Loucy (cell line): ENCODE data around the gene CSTF3.
"Not testable (repeated sequence)": the region's sequence is repeated elsewhere in the genome, so short reads cannot be mapped to it uniquely, and the experiment has no call there.

Source experiments
- H2AFZ ChIP-seq: fragments of 200-600 bp; sonication (generic); 2 replicates; pipeline ENCODE4 v1.6.0; 2016; ENCODE audit warnings: antibody characterized with exemption, mild to moderate bottlenecking, low read length, moderate library complexity
- H3F3A ChIP-seq: fragments of 200-600 bp; 2 replicates; pipeline ENCODE4 v1.6.0; 2016; ENCODE audit warnings: antibody characterized with exemption, low read depth, mild to moderate bottlenecking
- H3K27me3 ChIP-seq: fragments of 200-600 bp; sonication (generic); 2 replicates; pipeline ENCODE4 v1.6.1; 2014; ENCODE audit warnings: low read length, mild to moderate bottlenecking; ENCODE audit not compliant: insufficient read depth, poor library complexity, severe bottlenecking
- H3K36me3 ChIP-seq: fragments of 200-600 bp; sonication (generic); 2 replicates; pipeline ENCODE4 v1.6.1; 2016; ENCODE audit warnings: low read length; ENCODE audit not compliant: insufficient read depth
- H3K4me1 ChIP-seq: fragments of 200-600 bp; sonication (generic); 2 replicates; pipeline ENCODE4 v1.5.1; 2014; ENCODE audit warnings: low read length, mild to moderate bottlenecking; ENCODE audit not compliant: insufficient read depth, poor library complexity, severe bottlenecking
- H3K4me2 ChIP-seq: fragments of 200-600 bp; sonication (generic); 2 replicates; pipeline ENCODE4 v1.6.0; 2014; ENCODE audit warnings: antibody characterized with exemption, low read length, low read depth, mild to moderate bottlenecking; ENCODE audit not compliant: poor library complexity, severe bottlenecking
- H3K4me3 ChIP-seq: fragments of 200-600 bp; sonication (generic); 2 replicates; pipeline ENCODE4 v1.5.1; 2014; ENCODE audit warnings: low read length, mild to moderate bottlenecking, mixed read lengths; ENCODE audit not compliant: poor library complexity, severe bottlenecking
- H3K79me2 ChIP-seq: fragments of 200-600 bp; sonication (generic); 2 replicates; pipeline ENCODE4 v1.6.1; 2014; ENCODE audit warnings: low read length; ENCODE audit not compliant: insufficient read depth
- H3K9ac ChIP-seq: fragments of 200-600 bp; sonication (generic); 2 replicates; pipeline ENCODE4 v1.6.0; 2014; ENCODE audit warnings: mild to moderate bottlenecking, low read depth, low read length, moderate library complexity; ENCODE audit not compliant: poor library complexity, severe bottlenecking
- H3K9me2 ChIP-seq: fragments of 200-600 bp; sonication (generic); replicated peaks from 2 replicates; pipeline ENCODE4 v1.6.1; 2016; ENCODE audit warnings: low read depth, low read length, mixed read lengths
- H3K9me3 ChIP-seq: fragments of 200-600 bp; sonication (generic); 2 replicates; pipeline ENCODE4 v1.6.1; 2014; ENCODE audit warnings: mild to moderate bottlenecking, antibody characterized with exemption, low read length, low read depth; ENCODE audit not compliant: insufficient read depth
- H4K20me1 ChIP-seq: fragments of 200-600 bp; sonication (generic); 2 replicates; pipeline ENCODE4 v1.6.0; 2014; ENCODE audit warnings: antibody characterized with exemption, low read length, mild to moderate bottlenecking; ENCODE audit not compliant: insufficient read depth, poor library complexity, severe bottlenecking
- EZH2phosphoT487 ChIP-seq: fragments of 200-600 bp; IDR thresholded peaks from 2 replicates; pipeline ENCODE4 v1.6.1; 2018; ENCODE audit warnings: antibody characterized with exemption, mild to moderate bottlenecking, moderate library complexity, borderline replicate concordance
- TF ChIP-seq, protein P1 (sequence below): fragments of 200-600 bp; sonication (generic); conservative IDR thresholded peaks from 2 replicates; pipeline ENCODE4 v1.5.1; 2014; ENCODE audit warnings: mild to moderate bottlenecking, antibody characterized with exemption, low read length

CSTF3 gene

GRCh38 chr11:33177676-33178336 is 16.5 kb upstream of the CSTF3 start:
- Histone ChIP-seq H2AFZ (no peak overlapping the region), H4K20me1 (no peaks in the 10 kb centered on the region), H3K4me1 (peaks cover 11% of the 10 kb centered on the region), H3K27me3 (no peaks in the 10 kb centered on the region), H3F3A (no peaks in the 10 kb centered on the region), H3K9me2 (no peaks in the 10 kb centered on the region), H3K9me3 (no peaks in the 10 kb centered on the region), H3K79me2 (no peaks in the 10 kb centered on the region), H3K4me3 (no peak overlapping the region), H3K9ac (no peak overlapping the region), H3K4me2 (no peak overlapping the region), H3K36me3 (no peaks in the 10 kb centered on the region)
- no peak for TF ChIP-seq EZH2phosphoT487
- TF ChIP-seq, protein P1, sequence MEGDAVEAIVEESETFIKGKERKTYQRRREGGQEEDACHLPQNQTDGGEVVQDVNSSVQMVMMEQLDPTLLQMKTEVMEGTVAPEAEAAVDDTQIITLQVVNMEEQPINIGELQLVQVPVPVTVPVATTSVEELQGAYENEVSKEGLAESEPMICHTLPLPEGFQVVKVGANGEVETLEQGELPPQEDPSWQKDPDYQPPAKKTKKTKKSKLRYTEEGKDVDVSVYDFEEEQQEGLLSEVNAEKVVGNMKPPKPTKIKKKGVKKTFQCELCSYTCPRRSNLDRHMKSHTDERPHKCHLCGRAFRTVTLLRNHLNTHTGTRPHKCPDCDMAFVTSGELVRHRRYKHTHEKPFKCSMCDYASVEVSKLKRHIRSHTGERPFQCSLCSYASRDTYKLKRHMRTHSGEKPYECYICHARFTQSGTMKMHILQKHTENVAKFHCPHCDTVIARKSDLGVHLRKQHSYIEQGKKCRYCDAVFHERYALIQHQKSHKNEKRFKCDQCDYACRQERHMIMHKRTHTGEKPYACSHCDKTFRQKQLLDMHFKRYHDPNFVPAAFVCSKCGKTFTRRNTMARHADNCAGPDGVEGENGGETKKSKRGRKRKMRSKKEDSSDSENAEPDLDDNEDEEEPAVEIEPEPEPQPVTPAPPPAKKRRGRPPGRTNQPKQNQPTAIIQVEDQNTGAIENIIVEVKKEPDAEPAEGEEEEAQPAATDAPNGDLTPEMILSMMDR, result no peak

DNA sequence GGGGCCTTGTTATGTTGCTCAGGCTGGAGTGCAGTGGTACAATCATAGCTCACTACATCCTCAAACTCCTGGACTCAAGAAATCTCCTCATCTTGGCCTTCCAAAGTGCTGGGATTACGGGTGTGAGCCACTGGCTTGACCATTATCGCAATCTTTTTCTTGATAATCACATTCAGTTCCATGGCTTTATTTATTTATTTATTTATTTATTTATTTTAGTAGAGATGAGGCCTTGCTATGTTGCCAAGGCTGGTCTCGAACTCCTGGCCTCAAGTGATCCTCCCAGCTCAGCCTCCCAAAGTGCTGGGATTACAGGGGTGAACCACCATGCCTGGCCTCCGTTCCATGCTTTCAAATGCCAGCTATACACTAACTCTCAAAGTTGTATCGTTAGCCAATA is 15.5 kb upstream of the CSTF3 start:
- peaks cover 11% of the 10 kb centered on the region for H3K4me1 ChIP-seq
- not testable (repeated sequence) for H3K36me3 ChIP-seq, H3K9me3 ChIP-seq, H4K20me1 ChIP-seq, H3K4me3 ChIP-seq, H3F3A ChIP-seq, H3K9ac ChIP-seq, H3K9me2 ChIP-seq, H2AFZ ChIP-seq, H3K27me3 ChIP-seq, H3K79me2 ChIP-seq, H3K4me2 ChIP-seq

- H3K9me2 ChIP-seq, result no peaks in the 10 kb centered on the region
- H3K79me2 ChIP-seq, result no peaks in the 10 kb centered on the region
- no peaks in the 10 kb centered on the region for H3K36me3 ChIP-seq
- no peak for TF ChIP-seq EZH2phosphoT487
- TF ChIP-seq, protein P1, result no peak
- no peaks in the 10 kb centered on the region for H3K4me1 ChIP-seq
- no peaks in the 10 kb centered on the region for H3F3A ChIP-seq
- H3K9me3 ChIP-seq, result no peaks in the 10 kb centered on the region
- H4K20me1 ChIP-seq, result no peaks in the 10 kb centered on the region
- H2AFZ ChIP-seq, result no peak overlapping the region
- H3K4me3 ChIP-seq, result no peak overlapping the region
- H3K9ac ChIP-seq, result no peak overlapping the region
- H3K27me3 ChIP-seq, result no peaks in the 10 kb centered on the region
- H3K4me2 ChIP-seq, result no peak overlapping the region
Measured at GRCh38 chr11:33172996-33173395, 11.7 kb upstream of the CSTF3 start.

DNA sequence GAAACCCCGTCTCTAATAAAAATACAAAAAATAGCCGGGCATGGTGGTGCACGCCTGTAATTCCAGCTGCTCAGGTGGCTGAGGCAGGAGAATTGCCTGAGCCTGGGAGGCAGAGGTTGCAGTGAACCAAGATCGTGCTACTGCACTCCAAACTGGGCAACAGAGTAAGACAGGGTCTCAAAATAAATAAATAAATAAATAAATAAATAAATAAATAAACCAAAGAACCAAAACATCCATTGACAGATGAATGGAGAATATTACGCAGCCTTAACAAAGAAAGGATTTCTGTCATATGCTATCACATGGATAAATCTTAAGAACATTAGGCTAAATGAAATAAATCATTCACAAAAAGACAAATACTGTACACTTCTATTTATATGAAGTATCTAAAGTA is 11.1 kb upstream of the CSTF3 start:
- Histone ChIP-seq H3K4me2 (no peak overlapping the region), H3K9me3 (no peaks in the 10 kb centered on the region), H3F3A (no peaks in the 10 kb centered on the region), H3K9ac (no peak overlapping the region), H3K9me2 (no peaks in the 10 kb centered on the region), H3K36me3 (no peaks in the 10 kb centered on the region), H3K79me2 (no peaks in the 10 kb centered on the region), H4K20me1 (no peaks in the 10 kb centered on the region), H2AFZ (no peak overlapping the region), H3K27me3 (no peaks in the 10 kb centered on the region), H3K4me1 (no peaks in the 10 kb centered on the region), H3K4me3 (no peak overlapping the region)
- TF ChIP-seq, protein P1, result no peak
- no peak for TF ChIP-seq EZH2phosphoT487
